GM19463 (cell line): Measurements from ENCODE around the gene ACOT13.
"Not testable (repeated sequence)": the region's sequence is repeated elsewhere in the genome, so short reads cannot be mapped to it uniquely, and the experiment has no call there.

Experiments
- ATAC-seq: cut with Tn5 transposase; IDR thresholded peaks from one replicate; pipeline ENCODE4 v1.9.1; 2021; ENCODE audit warnings: mild to moderate bottlenecking, moderate library complexity; ENCODE audit not compliant: unreplicated experiment

Gene ACOT13

DNA sequence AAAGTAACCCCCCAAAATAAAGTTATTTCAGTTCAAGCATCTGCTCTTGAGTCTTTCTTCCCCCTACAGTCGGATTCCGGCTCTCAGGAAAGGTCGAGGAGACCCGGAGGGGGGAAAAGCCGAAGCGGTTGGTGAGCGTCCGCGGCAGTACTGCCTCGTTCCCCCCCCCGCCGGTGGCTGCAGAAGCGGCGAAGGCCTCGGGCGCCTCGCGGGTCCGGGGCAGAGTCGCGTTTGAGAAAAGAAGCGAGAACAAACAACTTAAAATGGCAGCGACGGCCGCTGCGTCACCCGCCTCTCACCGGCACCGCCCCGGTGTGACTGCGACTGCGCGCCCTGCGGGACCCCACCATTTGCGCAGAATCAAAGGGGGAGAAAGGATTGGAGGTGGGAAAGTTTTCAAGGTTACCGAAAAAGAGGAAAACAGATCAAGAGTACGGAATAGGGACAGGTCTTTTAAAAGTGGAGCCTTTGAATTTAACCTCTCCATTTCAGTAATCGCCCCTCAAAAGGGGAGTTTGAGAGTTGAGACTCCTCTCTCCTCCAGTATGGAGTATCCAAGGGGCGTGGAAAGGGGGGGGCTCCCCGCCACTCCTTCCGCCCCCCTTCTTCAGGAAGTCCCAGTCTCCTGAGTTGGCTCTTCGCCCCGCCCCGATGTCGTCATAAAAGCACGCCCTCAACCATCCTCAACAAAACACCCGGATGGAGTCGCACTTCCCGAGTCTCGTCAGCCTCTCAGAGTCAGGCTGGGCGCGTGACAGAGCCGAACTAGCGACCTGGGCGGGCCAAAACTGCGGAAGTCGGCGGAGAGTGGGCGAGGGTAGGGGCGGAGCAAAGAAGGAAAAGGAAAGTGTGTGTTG lies 54.0 kb downstream of the ACOT13 start:
- peak; percentile 85 for ATAC-seq

DNA sequence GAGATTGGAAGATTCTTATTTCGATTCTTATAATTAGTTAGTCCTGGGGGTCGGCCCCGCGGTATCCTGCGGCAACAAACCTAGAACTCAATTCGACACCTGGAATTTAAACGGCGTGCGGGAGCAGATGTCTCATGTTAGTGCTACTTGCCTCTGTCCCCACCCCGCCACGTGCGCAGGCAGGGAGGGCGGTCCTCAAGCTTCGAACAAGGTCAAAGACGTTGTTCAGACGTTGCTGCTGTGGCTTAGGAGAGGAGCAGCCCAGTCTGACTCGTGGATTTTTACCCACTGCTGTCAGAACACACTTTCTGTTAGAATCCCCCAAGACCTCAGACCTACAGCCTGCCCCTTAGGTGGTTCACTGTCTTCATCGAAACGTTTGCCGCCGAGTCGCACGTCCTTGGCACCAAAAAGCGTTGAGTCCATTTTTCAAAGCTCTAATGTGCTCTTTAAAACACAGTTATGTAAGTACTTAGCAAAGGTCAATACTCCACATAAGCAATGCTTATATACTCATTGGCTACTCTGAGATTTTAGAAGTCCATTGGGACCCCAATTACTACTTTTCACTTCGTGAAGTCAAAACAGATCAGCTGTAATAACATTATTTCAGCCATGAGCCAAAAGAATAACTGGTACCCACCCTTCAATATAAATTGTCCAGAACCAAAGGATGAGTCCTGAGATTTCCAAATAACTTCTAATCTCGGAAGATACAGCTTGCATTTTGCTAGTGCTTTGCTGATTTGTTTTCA lies 54.8 kb downstream of the ACOT13 start:
- peak; percentile 41 for ATAC-seq

DNA sequence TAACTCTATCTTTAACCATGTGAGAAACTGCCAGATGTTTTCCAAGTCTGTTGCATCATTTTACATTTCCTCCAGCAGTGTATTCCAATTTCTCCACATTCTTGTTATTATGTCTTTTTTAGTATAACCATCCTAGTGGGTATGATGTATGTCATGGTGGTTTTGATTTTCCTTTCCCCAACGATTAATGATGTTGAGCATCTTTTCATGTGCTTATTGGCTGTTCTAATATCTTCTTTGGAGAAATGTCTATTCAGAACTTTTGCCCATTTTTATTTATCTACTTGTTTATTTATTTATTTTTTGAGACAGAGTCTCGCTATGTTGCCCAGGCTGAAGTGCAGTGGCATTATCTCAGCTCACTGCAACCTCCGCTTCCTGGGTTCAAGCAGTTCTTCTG lies 56.4 kb downstream of the ACOT13 start:
- no peak for ATAC-seq

DNA sequence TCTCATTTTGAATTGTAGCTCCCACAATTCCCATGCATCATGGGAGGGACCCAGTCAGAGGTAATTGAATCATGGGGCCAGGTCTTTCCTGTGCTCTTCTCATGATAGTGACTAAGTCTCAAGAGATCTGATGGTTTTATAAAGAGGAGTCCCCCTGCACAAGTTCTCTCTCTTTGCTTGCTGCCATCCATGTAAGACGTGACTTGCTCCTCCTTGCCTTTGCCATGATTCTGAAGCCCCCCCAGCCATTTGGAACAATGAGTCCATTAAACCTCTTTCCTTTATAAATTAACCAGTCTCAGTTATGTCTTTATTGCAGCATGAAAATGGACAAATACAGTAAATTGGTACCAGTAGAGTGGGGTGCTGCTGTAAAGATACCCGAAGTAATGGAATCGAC lies 63.8 kb downstream of the ACOT13 start:
- ATAC-seq: not testable (repeated sequence)

DNA sequence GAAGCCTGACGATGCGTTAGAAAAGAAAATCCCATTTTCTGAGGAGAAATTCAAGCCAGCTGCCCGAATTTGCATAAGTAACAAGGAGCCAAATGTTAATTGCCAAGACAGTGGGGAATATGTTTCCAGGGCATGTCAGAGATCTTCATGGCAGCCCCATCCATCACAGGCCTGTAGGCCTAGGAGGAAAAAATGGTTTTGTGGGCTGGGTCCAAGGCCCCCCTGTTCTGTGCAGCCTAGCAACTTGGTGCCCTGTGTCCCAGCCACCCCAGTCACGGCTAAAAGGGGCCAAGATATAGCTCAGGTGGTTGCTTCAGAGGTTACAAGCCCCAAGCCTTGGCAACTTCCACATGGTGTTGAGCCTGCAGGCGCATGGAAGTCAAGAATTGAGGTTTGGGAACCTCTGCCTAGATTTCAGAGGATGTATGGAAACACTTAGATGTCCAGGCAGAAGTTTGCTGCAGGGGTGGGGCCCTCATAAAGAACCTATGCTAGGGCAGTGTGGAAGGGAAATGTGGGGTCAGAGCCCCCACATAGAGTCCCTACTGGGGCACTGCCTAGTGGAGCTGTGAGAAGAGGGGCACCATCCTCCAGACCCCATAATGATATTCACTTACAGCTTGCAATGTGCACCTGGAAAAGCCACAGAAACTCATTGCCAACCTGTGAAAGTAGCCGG lies 64.7 kb downstream of the ACOT13 start:
- ATAC-seq: not testable (repeated sequence)

DNA sequence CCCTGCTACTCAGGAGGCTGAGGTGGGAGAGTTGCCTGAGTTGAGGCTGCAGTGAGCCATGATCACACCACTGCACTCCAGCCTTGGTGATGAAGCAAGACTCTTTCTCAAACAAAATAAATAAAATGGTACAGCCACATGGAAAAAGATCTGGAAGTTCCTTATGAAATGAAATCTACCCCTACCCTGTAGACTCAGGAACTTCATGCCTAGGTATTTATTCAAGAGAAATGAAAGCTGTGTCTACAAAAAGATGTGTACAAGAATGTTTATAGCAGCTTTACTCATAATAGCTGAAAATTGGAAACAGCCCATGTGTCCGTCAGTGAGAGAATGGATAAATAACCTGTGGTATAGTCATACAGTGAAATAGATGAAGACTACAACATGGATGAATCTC lies 67.3 kb downstream of the ACOT13 start:
- no peak for ATAC-seq

DNA sequence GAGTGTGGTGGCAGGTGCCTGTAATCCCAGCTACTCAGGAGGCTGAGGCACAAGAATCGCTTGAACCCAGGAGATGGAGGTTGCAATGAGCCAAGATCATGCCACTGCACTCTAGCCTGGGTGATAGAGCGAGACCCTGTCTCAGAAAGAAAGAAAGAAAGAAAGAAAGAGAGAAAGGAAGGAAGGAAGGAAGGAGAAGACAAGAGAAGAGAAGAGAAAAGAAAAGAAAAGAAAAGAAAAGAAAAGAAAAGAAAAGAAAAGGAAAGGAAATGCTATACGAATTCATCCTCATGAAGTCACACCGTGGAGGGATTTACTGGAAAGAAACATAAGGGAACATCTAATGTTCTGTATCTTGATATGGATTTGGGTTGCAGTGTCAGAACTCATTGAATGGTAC lies 67.8 kb downstream of the ACOT13 start:
- not testable (repeated sequence) for ATAC-seq

DNA sequence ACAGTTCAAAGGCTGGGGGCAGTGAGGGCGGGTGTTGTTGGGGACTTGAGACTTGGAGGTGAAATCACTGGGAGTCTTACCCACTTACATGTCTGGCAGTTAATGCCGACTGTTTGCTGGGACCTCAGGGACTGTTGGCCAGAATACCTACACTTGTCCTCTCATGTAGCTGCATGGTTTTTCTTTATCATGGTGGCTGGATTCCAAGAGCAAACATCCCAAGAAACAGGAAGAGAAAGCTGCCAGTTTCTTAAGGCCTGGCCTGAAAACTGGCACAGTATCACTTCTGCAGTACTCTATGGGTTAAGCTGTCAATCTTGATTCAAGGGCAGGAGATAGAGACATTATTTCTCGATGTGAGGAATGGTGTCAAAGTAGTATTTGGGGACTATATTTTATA lies 71.9 kb downstream of the ACOT13 start:
- ATAC-seq: no peak

DNA sequence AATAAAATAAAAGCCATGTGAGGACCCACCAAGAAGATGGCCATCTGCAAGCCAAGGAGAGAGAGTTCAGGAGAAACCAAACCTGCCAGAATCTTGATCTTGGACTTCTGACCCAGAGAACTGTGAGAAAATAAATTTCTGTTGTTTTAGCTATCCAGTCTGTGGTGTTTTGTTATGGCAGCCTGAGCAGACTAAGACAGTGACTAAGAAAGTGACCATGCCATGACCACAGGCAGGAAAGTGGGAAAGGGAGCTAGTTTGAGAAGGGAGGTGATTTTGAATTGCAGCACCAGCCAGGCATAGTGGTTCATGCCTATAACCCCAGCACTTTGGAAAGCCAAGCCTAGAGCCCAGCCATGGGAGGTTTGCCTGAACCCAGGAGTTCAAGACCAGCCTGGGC lies 74.0 kb downstream of the ACOT13 start:
- ATAC-seq: no peak

DNA sequence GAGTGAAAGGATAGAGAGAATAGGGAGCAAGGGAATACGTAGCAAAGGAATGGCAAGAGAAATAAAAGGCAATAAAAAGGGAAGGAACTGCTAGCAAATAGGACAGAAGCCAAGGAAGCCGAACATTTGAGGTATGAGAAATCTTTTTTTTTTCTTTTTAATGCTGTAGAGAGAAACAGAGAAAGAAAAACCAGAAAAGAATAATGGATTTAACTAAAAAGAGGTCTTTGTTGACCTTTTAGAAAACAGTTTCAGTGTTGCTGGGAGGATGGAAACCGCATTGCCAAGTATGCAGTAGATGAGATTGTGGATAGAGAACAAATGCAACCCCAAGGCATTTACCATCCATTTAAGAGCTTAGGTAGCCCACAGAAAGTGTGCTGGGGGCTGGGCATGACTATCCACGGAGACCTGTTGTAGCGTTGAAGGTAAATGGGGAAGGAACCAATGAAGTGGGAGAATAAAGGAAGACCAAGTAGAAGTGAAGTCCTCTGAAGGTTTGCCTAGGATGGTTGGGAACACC lies 75.4 kb downstream of the ACOT13 start:
- no peak for ATAC-seq

DNA sequence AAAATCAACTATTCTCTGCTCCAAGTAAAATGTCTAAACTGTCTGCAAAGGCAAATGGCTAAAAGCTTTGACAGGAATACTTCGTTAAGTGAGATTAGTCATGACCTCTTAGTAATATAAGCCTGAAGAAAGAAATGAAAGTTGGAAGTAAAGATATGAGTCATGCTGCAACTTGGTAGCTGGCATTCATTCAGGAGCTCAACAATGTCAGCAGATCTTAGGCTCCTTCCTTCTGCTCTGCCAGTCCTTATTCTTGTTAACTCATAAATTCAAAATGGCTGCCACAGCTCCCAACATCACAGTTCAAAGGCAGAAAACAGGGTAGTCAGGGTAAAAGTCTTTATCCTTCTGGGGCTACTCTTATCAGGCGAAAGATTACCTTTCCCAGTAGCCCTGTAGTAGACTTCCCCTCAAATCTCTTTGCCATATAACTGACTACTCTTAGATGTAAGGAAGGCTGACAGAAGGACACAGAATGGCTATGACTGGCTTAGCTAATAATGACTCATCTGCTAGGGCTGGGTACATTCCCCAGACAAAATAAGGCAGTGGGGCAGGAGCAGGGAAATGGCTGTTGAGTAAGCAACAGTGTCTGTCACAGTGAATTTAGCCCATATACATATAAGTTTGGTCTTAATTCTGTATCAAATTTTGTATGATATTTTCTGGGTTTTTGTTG lies 76.5 kb downstream of the ACOT13 start:
- peak; percentile 85 for ATAC-seq

DNA sequence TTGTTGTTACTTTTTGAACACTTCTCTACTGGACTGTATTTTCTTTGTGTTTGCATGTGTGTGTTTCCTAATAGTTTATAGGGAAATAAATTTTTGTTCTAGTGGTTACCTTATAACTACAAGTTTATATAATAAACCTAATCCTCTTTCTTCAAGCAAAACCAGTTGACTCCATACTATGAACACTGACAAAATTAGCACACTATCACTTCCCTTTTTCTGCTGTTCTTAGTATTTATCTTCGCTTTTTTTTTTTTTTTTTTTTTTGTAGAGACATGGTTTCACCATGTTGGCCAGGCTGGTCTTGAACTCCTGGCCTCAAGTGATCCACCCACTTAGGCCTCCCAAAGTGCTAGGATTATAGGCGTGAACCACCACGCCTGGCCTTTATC lies 77.1 kb downstream of the ACOT13 start:
- no peak for ATAC-seq

DNA sequence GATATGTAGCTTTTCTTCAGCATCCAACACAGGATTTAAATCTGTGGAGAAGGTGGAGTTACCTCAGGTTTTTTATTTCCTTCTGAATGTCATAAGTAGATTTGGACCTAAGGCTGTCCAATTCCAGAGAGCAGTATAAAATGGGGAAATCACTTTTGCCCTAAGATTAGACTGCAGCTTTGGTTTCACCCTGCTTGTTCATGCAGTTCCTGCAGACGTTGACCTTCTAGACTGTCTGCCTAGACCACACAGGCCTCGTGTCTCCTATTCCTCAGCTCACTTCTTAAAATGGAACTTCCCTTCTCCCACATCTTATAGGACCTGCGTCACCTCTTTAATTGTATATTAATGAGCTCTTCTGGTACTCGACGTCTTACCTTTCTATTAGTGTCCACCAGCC lies 78.0 kb downstream of the ACOT13 start:
- ATAC-seq: no peak

DNA sequence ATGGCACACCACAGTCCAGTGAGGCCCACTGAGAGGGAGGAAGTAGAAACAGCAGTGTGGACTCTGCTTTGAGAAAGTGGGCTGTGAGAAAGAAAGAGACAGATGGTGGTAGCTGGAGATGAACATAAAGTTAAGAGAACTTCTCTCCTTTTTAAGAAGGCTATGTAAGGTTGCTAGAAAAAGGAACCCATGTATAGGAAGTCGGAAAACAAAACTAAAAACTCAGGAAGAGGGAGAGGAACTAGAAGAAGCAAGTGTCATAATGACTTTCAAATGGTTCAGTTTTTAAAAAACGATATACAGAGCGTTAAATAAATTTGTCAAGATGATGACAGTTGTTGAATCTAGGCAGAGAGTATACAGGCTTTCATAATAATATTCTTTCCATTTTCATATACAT lies 82.4 kb downstream of the ACOT13 start:
- no peak for ATAC-seq

DNA sequence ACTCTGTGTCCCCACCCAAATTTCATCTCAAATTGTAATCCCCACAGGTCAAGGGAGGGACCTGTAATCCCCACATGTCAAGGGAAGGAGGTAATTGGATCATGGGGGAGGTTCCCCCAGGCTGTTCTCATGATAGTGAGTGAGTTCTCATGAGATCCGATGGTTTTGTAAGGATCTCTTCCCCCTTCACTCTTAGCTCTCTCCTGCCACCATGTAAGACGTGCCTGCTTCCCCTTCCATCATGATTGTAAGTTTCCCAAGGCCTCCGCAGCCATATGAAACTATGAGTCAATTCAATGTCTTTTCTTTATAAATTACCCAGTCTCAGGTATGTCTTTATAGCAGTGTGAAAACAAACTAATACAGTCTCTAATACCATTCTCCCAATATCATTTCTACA lies 84.0 kb downstream of the ACOT13 start:
- not testable (repeated sequence) for ATAC-seq

DNA sequence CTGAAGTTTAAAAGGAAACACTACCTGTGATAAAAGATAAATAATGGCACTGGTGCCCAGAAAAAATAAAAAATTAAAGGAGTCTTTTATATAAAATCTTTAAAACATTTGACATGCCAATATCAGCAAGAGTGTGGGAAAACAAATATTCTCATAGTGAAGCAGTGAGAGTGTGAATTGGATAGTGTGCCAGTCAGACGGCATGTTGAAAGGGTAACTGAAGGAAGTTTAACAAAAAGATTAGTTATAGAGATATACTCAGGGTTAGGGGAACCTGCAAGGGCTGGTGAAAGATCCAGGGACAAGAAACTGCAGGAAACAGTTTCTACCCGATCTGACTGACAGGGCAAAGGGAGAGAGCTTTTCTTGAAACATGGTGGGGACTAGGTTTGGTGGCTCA lies 85.6 kb downstream of the ACOT13 start:
- no peak for ATAC-seq

DNA sequence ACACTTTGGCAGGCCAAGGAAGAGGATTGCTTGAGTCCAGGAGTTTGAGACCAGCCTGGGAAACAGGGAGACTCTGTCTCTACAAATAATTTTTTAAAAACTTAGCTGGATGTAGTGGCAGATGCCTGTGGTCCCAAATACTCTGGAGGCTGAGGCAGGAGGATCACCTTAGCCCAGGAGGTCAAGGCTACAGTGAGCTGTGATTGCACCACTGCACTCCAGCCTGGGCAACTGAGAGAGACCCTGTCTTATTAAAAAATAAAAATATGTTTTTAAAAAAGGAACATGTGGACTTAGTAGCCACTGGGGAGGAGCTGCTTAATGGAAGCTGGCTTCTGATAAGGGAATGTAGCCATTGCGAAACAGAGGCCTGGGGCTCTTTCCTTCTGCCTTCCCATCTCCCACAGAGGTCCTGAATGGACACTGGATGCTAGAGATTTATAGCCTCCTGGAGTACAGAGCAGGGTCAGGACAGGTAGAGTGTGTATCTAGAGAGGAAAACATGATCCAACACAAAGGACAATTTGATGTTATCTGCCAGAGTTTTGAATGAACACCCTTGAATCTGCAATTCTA lies 86.1 kb downstream of the ACOT13 start:
- no peak for ATAC-seq

DNA sequence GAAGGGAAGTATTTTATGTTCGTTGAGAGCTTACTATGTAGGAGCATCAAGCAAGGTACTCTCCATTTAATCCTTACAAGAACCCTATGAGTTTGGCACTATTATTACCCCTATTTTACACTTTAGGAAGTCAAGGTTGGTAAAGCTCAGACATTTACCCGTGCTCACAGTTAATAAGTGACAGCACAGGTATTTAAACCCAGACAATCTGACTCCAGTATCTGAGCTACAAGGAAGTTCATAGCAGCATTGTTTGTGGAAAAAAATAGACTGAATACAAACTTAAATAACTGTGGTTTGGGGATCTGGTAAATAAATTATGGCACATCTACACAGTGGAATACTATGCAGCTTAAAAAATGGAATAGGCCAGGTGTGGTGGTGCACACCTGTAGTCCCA lies 86.7 kb downstream of the ACOT13 start:
- ATAC-seq: no peak

DNA sequence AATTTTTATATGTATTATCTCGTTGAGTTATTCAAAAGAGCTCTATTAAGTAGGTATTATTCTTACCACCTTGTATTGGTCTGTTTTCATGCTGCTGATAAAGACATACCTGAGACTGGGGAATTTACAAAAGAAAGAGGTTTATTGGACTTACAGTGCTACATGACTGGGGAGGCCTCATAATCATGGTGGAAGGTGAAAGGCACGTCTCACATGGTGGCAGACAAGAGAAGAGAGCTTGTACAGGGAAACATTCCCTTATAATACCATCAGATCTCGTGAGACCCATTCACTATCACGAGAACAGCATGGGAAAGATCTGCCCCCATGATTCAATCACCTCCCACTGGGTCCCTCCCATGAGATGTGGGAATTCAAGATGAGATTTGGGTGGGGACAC lies 87.5 kb downstream of the ACOT13 start:
- not testable (repeated sequence) for ATAC-seq
